ENCODE data around the gene CD34.

The CD34 gene

DNA sequence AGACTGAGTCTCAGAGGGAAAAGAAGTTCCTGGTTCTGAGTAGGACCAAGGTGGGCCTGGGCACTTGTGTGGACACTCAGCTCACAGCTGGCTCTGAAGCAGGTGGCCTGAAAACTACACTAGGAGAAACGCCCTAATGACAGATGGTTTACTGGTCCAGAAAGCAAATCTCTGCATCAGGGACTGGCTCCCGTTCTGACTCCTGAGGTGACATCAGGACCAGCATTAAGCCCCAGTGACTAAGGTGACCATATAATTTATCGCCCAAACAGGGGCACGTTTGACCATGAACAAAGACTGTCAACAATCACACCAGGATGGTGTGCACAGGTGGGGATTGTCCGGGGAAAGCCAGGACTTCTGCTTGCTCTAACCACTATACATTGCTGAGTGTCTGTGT, 12.2 kb upstream of the CD34 start:
- no peak overlapping the region for H3K27ac ChIP-seq (ENCODE audit: extremely low read depth, low read depth, low read length)
- H3K9me3 ChIP-seq (ENCODE audit: control insufficient read depth, insufficient read depth, low read depth, low read length), result no peaks in the 10 kb centered on the region
- H3K4me3 ChIP-seq (ENCODE audit: low read depth, low read length), result no peak overlapping the region
- no peaks in the 10 kb centered on the region for H3K36me3 ChIP-seq (ENCODE audit: control insufficient read depth in 2 of 2, insufficient read depth in 1 of 2, low read length in 2 of 2)
- TF ChIP-seq ZNF707 (tag by site-specific recombination; IDR thresholded peaks at IDR 0.05) (no peak), GLIS2 (tag by site-specific recombination; IDR thresholded peaks at IDR 0.05) (no peak), ZNF350 (tag by site-specific recombination; IDR thresholded peaks at IDR 0.05) (no peak), YY2 (tag by site-specific recombination; IDR thresholded peaks at IDR 0.05) (no peak), HOXC10 (CRISPR knock-in tag; IDR thresholded peaks at IDR 0.05) (no peak), MZF1 (tag by site-specific recombination; IDR thresholded peaks at IDR 0.05; ENCODE audit: borderline replicate concordance) (no peak)
- TF ChIP-seq, protein P1, sequence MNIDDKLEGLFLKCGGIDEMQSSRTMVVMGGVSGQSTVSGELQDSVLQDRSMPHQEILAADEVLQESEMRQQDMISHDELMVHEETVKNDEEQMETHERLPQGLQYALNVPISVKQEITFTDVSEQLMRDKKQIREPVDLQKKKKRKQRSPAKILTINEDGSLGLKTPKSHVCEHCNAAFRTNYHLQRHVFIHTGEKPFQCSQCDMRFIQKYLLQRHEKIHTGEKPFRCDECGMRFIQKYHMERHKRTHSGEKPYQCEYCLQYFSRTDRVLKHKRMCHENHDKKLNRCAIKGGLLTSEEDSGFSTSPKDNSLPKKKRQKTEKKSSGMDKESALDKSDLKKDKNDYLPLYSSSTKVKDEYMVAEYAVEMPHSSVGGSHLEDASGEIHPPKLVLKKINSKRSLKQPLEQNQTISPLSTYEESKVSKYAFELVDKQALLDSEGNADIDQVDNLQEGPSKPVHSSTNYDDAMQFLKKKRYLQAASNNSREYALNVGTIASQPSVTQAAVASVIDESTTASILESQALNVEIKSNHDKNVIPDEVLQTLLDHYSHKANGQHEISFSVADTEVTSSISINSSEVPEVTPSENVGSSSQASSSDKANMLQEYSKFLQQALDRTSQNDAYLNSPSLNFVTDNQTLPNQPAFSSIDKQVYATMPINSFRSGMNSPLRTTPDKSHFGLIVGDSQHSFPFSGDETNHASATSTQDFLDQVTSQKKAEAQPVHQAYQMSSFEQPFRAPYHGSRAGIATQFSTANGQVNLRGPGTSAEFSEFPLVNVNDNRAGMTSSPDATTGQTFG (tag by site-specific recombination; IDR thresholded peaks at IDR 0.05; ENCODE audit: borderline replicate concordance), result no peak
- TF ChIP-seq, protein P2, sequence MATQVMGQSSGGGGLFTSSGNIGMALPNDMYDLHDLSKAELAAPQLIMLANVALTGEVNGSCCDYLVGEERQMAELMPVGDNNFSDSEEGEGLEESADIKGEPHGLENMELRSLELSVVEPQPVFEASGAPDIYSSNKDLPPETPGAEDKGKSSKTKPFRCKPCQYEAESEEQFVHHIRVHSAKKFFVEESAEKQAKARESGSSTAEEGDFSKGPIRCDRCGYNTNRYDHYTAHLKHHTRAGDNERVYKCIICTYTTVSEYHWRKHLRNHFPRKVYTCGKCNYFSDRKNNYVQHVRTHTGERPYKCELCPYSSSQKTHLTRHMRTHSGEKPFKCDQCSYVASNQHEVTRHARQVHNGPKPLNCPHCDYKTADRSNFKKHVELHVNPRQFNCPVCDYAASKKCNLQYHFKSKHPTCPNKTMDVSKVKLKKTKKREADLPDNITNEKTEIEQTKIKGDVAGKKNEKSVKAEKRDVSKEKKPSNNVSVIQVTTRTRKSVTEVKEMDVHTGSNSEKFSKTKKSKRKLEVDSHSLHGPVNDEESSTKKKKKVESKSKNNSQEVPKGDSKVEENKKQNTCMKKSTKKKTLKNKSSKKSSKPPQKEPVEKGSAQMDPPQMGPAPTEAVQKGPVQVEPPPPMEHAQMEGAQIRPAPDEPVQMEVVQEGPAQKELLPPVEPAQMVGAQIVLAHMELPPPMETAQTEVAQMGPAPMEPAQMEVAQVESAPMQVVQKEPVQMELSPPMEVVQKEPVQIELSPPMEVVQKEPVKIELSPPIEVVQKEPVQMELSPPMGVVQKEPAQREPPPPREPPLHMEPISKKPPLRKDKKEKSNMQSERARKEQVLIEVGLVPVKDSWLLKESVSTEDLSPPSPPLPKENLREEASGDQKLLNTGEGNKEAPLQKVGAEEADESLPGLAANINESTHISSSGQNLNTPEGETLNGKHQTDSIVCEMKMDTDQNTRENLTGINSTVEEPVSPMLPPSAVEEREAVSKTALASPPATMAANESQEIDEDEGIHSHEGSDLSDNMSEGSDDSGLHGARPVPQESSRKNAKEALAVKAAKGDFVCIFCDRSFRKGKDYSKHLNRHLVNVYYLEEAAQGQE (tag by site-specific recombination; IDR thresholded peaks at IDR 0.05), result no peak
- TF ChIP-seq, protein P3, sequence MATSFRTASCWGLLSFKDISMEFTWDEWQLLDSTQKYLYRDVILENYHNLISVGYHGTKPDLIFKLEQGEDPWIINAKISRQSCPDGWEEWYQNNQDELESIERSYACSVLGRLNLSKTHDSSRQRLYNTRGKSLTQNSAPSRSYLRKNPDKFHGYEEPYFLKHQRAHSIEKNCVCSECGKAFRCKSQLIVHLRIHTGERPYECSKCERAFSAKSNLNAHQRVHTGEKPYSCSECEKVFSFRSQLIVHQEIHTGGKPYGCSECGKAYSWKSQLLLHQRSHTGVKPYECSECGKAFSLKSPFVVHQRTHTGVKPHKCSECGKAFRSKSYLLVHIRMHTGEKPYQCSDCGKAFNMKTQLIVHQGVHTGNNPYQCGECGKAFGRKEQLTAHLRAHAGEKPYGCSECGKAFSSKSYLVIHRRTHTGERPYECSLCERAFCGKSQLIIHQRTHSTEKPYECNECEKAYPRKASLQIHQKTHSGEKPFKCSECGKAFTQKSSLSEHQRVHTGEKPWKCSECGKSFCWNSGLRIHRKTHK (tag by site-specific recombination; IDR thresholded peaks at IDR 0.05), result no peak
- ChIA-PET CTCF (interaction anchor here (0.7 kb wide), 1 partner anchor 26 kb away, joined by 3 read pairs; no protein-coding TSS in a partner anchor), POLR2A (no interaction called here)
- no peaks in the 10 kb centered on the region for H3K4me1 ChIP-seq (ENCODE audit: control insufficient read depth, insufficient read depth, low read length)

DNA sequence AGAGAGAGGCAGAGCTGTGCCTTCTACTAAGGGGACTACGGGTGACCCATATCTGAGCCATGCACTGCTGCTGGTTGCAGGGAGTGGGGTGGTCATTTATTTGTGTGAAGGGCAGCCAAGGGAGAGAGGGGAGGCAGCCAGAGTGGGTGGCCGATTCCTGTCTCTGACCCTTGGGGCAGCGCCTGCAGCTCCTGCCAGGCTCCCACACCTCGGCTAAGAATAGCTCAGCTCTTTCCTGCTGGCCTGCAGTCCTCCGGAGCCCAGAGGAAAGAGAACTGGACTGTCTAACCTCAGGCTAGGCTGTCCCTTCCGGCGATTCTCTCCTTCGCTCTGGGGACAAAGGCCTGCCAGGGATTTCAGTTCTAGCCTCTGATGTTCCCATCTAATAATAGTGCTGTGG, 11.6 kb upstream of the CD34 start:
- H3K27ac ChIP-seq (ENCODE audit: extremely low read depth, low read depth, low read length), result no peak overlapping the region
- H3K4me3 ChIP-seq (ENCODE audit: low read depth, low read length), result no peak overlapping the region
- TF ChIP-seq ZBTB1 (tag by site-specific recombination; IDR thresholded peaks at IDR 0.05) (no peak), GFI1B (tag by site-specific recombination; IDR thresholded peaks at IDR 0.05) (no peak), SETDB1 (IDR thresholded peaks at IDR 0.05; ENCODE audit: insufficient read length, low read length) (no peak)

DNA sequence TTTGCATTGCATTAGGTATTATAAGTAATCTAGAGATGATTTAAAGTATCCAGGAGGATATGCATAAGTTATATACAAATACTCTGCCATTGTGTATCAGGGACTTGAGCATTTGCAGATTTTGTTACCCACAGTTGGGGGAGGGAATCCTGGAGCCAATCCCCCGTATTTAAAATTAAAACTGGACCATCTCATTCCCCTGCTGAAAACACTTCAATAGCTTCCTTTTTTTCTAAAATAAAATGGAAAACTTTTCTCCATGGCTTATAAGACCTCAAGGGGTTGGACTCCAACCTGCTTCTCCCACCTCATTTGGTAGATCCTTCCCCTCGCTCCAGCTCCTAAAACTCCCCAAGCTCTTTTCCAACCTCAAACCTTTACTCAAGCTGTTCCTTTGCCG, 10.4 kb upstream of the CD34 start:
- Histone ChIP-seq H3K9me3 (ENCODE audit: control insufficient read depth, insufficient read depth, low read depth, low read length) (no peaks in the 10 kb centered on the region), H3K4me1 (ENCODE audit: control insufficient read depth, insufficient read depth, low read length) (no peaks in the 10 kb centered on the region), H3K27ac (ENCODE audit: extremely low read depth, low read depth, low read length) (no peak overlapping the region), H3K36me3 (ENCODE audit: control insufficient read depth in 2 of 2, insufficient read depth in 1 of 2, low read length in 2 of 2) (no peaks in the 10 kb centered on the region), H3K4me3 (ENCODE audit: low read depth, low read length) (no peak overlapping the region)
- POLR2A ChIA-PET, result no interaction called here
- CTCF ChIA-PET, result no interaction called here
- TF ChIP-seq ZNF350 (tag by site-specific recombination; IDR thresholded peaks at IDR 0.05) (no peak), ZXDB (tag by site-specific recombination; IDR thresholded peaks at IDR 0.05) (no peak), BCL11A (tag by site-specific recombination; IDR thresholded peaks at IDR 0.05; ENCODE audit: low read depth) (no peak), ZNF585B (tag by site-specific recombination; IDR thresholded peaks at IDR 0.05) (no peak), ZNF571 (tag by site-specific recombination; IDR thresholded peaks at IDR 0.05) (no peak), ZSCAN30 (tag by site-specific recombination; IDR thresholded peaks at IDR 0.05) (no peak), ZNF132 (tag by site-specific recombination; IDR thresholded peaks at IDR 0.05; ENCODE audit: borderline replicate concordance) (no peak)
- TF ChIP-seq, protein P4, sequence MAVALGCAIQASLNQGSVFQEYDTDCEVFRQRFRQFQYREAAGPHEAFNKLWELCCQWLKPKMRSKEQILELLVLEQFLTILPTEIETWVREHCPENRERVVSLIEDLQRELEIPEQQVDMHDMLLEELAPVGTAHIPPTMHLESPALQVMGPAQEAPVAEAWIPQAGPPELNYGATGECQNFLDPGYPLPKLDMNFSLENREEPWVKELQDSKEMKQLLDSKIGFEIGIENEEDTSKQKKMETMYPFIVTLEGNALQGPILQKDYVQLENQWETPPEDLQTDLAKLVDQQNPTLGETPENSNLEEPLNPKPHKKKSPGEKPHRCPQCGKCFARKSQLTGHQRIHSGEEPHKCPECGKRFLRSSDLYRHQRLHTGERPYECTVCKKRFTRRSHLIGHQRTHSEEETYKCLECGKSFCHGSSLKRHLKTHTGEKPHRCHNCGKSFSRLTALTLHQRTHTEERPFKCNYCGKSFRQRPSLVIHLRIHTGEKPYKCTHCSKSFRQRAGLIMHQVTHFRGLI (tag by site-specific recombination; IDR thresholded peaks at IDR 0.05), result no peak
- TF ChIP-seq, protein P5, sequence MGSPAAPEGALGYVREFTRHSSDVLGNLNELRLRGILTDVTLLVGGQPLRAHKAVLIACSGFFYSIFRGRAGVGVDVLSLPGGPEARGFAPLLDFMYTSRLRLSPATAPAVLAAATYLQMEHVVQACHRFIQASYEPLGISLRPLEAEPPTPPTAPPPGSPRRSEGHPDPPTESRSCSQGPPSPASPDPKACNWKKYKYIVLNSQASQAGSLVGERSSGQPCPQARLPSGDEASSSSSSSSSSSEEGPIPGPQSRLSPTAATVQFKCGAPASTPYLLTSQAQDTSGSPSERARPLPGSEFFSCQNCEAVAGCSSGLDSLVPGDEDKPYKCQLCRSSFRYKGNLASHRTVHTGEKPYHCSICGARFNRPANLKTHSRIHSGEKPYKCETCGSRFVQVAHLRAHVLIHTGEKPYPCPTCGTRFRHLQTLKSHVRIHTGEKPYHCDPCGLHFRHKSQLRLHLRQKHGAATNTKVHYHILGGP (tag by site-specific recombination; IDR thresholded peaks at IDR 0.05), result no peak
- TF ChIP-seq, protein P6, sequence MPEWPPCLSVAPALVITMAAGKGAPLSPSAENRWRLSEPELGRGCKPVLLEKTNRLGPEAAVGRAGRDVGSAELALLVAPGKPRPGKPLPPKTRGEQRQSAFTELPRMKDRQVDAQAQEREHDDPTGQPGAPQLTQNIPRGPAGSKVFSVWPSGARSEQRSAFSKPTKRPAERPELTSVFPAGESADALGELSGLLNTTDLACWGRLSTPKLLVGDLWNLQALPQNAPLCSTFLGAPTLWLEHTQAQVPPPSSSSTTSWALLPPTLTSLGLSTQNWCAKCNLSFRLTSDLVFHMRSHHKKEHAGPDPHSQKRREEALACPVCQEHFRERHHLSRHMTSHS (tag by site-specific recombination; IDR thresholded peaks at IDR 0.05), result no peak

More for the DNA sequence above, 11.6 kb upstream of the CD34 start:
- CTCF ChIA-PET, result no interaction called here
- no peaks in the 10 kb centered on the region for H3K36me3 ChIP-seq (ENCODE audit: control insufficient read depth in 2 of 2, insufficient read depth in 1 of 2, low read length in 2 of 2)
- H3K9me3 ChIP-seq (ENCODE audit: control insufficient read depth, insufficient read depth, low read depth, low read length), result no peaks in the 10 kb centered on the region
- POLR2A ChIA-PET, result no interaction called here
- H3K4me1 ChIP-seq (ENCODE audit: control insufficient read depth, insufficient read depth, low read length), result no peaks in the 10 kb centered on the region

Data from HEK293 (cell line).